ENCODE data around the gene CD99.
A peak's percentile ranks its signal among the peaks of the same experiment; 100 is the strongest.

CD99 gene

DNA sequence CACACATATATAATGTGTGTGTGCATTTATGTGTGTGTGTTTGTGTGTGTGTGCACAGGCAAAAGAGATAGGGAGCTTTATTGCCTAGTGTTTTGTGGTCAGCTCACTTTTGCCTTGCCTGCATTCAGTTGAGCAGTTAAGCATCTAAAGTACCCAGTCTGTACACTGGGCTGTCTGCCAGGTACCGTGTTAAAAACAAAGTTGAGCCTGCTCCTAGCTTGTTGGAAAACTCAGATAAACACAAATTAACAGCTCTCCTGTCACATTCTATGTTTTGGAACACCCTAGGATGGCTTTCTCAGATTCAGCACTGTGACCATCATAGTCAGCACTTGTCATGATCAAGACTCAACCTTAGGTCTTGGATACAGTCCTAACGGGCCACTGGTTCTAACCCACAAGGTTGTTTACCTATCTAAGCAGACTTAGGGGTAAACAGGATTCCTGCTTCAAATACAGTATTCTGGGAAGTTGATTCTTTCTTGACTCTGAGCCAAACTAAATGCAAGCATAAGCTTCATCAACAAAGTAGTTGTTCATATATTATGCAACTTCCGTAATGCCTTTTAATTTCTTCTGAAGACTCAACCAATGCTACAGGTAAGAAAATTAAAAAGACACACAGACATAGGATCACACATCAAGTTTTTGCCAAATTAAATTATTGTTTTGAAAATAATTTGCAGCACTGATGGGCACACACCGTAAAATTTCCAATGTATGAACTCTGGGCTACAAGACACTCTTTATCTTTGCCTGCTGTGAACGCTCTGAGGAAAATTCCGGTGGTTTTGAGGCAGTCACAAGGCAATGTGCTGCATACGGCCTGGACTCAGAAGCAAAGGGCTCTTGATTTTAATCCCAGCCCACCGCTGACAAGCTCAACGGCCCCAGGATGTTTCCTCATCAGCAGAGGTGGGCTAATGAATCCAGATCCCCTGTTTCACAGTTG lies 11.3 kb upstream of the CD99 start:
- in situ Hi-C loops (cut with HindIII; ENCODE audit: low sequenced_read_pairs) = no loop called here
- peak; percentile 67 for DNase-seq (ENCODE audit: low read depth, low spot score)
- TF ChIP-seq, protein P1, sequence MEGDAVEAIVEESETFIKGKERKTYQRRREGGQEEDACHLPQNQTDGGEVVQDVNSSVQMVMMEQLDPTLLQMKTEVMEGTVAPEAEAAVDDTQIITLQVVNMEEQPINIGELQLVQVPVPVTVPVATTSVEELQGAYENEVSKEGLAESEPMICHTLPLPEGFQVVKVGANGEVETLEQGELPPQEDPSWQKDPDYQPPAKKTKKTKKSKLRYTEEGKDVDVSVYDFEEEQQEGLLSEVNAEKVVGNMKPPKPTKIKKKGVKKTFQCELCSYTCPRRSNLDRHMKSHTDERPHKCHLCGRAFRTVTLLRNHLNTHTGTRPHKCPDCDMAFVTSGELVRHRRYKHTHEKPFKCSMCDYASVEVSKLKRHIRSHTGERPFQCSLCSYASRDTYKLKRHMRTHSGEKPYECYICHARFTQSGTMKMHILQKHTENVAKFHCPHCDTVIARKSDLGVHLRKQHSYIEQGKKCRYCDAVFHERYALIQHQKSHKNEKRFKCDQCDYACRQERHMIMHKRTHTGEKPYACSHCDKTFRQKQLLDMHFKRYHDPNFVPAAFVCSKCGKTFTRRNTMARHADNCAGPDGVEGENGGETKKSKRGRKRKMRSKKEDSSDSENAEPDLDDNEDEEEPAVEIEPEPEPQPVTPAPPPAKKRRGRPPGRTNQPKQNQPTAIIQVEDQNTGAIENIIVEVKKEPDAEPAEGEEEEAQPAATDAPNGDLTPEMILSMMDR (IDR thresholded peaks at IDR 0.05; ENCODE audit: low read depth, low read length) = no peak
- no peak overlapping the region for H3K4me3 ChIP-seq (ENCODE audit: low read depth, low read length)

DNA sequence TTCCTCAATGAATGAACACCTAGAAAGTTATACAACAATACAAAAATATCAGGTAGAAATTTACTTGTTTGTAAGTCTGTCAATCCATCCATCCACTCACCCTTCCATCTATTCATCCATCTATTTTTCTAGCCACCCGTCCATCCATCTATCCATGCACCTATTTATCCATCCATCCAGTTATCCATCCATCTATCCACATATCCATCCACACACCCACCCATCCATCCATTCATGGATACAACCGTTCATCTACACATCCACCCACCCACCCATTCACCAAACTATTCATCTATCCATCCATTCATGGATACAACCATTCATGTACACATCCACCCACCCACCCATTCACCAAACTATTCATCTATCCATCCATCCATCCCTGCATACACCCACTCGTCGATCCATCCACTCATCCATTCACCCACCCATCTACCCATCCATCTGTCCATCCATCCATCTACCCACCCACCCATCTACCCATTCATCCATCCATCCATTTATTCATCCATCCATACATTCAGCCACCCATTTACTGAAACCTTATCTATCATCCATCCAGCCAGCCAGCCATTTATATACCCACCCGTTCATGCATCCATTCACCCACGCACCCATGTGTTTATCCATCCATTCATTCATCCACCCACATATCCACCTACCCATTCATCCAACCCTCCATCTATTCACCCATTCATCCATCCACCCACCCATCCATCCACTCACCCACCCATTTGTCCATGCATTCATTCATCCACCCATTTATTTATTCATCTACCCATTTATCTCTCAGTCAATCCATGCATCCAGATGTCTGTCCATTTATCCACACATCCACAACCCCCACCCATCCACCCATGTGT lies 10.4 kb upstream of the CD99 start:
- no peak overlapping the region for H3K4me3 ChIP-seq (ENCODE audit: low read depth, low read length)
- TF ChIP-seq, protein P1 (IDR thresholded peaks at IDR 0.05; ENCODE audit: low read depth, low read length) = no peak
- in situ Hi-C loops (cut with HindIII; ENCODE audit: low sequenced_read_pairs) = no loop called here
- DNase-seq (ENCODE audit: low read depth, low spot score) = no peak

- TF ChIP-seq, protein P1 (IDR thresholded peaks at IDR 0.05; ENCODE audit: low read depth, low read length) = no peak
- no peak for DNase-seq (ENCODE audit: low read depth, low spot score)
- no peak overlapping the region for H3K4me3 ChIP-seq (ENCODE audit: low read depth, low read length)
- in situ Hi-C loops (cut with HindIII; ENCODE audit: low sequenced_read_pairs) = no loop called here
Measured at GRCh38 chrX:2682565-2683177, 8.4 kb upstream of the CD99 start.

DNA sequence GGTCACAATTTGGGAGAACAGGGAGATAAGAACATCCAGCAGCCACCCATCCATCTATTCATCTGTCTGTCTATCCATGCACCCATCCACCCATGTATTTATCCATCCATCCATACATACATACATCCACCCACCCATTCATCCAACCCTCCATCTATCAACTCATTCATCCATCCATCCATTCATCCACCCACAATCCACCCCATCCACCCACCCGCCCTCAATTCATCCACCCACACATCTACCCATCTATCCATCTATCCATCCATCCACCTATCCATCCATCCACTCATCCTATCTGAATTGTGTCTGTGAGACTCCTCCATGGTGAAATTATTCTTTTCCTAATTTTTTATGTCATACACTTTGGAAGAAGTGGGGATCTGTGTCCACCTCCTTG lies 6.8 kb upstream of the CD99 start:
- H3K4me3 ChIP-seq (ENCODE audit: low read depth, low read length) = no peak overlapping the region
- TF ChIP-seq, protein P1 (IDR thresholded peaks at IDR 0.05; ENCODE audit: low read depth, low read length) = no peak
- in situ Hi-C loops (cut with HindIII; ENCODE audit: low sequenced_read_pairs) = no loop called here
- no peak for DNase-seq (ENCODE audit: low read depth, low spot score)

- TF ChIP-seq, protein P1 (IDR thresholded peaks at IDR 0.05; ENCODE audit: low read depth, low read length) = no peak
- in situ Hi-C loops (cut with HindIII; ENCODE audit: low sequenced_read_pairs) = no loop called here
- H3K4me3 ChIP-seq (ENCODE audit: low read depth, low read length) = no peak overlapping the region
- DNase-seq (ENCODE audit: low read depth, low spot score) = no peak
Measured at GRCh38 chrX:2685886-2686285, 5.2 kb upstream of the CD99 start.

Data from astrocyte of the spinal cord (primary cell).